Muscle layer of duodenum (tissue), 2 donors: ENCODE measurements around the gene HTR1D.
A peak's percentile ranks its signal among the peaks of the same experiment; 100 is the strongest.

Experiments
- H3K27ac ChIP-seq: one replicate; pipeline ENCODE4 v1.7.0; 2013; ENCODE audit warnings: mild to moderate bottlenecking, low read length
- H3K27me3 ChIP-seq: one replicate; pipeline ENCODE4 v1.7.0; 2013; ENCODE audit warnings: low read depth, mild to moderate bottlenecking, control low read depth, low read length
- H3K36me3 ChIP-seq, 2 donors: one replicate each; pipeline ENCODE4 v1.7.0; 2013; ENCODE audit warnings: low read length in 2 of 2, control low read depth in 1 of 2, mild to moderate bottlenecking in 1 of 2; ENCODE audit not compliant: insufficient read depth in 2 of 2, control insufficient read depth in 1 of 2
- H3K4me1 ChIP-seq, 2 donors: one replicate each; pipeline ENCODE4 v1.7.0; 2013; ENCODE audit warnings: low read length in 2 of 2, mild to moderate bottlenecking in 2 of 2, control low read depth in 1 of 2, moderate library complexity in 1 of 2; ENCODE audit not compliant: insufficient read depth in 2 of 2, control insufficient read depth in 1 of 2
- H3K4me3 ChIP-seq, 2 donors: one replicate each; pipeline ENCODE4 v1.7.0; 2013; ENCODE audit warnings: low read length in 2 of 2, low read depth in 1 of 2, mild to moderate bottlenecking in 1 of 2
- H3K9me3 ChIP-seq, 2 donors: one replicate each; pipeline ENCODE4 v1.7.0; 2013; ENCODE audit warnings: low read length in 2 of 2, control low read depth in 1 of 2, mild to moderate bottlenecking in 1 of 2; ENCODE audit not compliant: control insufficient read depth in 1 of 2
- donor health status: healthy.

Gene HTR1D

GRCh38 chr1:23167353-23168078 lies 49.8 kb downstream of the HTR1D start:
- H3K27ac ChIP-seq: peak overlapping the region; percentile 87
- peak overlapping the region; percentile 69 to 89 for H3K4me3 ChIP-seq
- no peaks in the 10 kb centered on the region for H3K9me3 ChIP-seq
- H3K27me3 ChIP-seq: no peaks in the 10 kb centered on the region
- H3K36me3 ChIP-seq: no peaks in the 10 kb centered on the region
- H3K4me1 ChIP-seq: peaks cover 17 to 25% of the 10 kb centered on the region in 2 donors

- Histone ChIP-seq H3K36me3 (no peaks in the 10 kb centered on the region), H3K4me1 (peaks cover 17 to 25% of the 10 kb centered on the region in 2 donors), H3K27me3 (no peaks in the 10 kb centered on the region), H3K27ac (peak overlapping the region; percentile 87), H3K4me3 (peak overlapping the region; percentile 69 to 89), H3K9me3 (no peaks in the 10 kb centered on the region)
Observed at GRCh38 chr1:23166854-23167253, 50.4 kb downstream of the HTR1D start.

- H3K4me3 ChIP-seq: no peak overlapping the region
- no peaks in the 10 kb centered on the region for H3K9me3 ChIP-seq
- H3K36me3 ChIP-seq: no peaks in the 10 kb centered on the region
- no peaks in the 10 kb centered on the region for H3K27me3 ChIP-seq
- H3K4me1 ChIP-seq: peaks cover 13 to 25% of the 10 kb centered on the region in 2 donors
- no peak overlapping the region for H3K27ac ChIP-seq
Observed at GRCh38 chr1:23163395-23163794, 53.9 kb downstream of the HTR1D start.

DNA sequence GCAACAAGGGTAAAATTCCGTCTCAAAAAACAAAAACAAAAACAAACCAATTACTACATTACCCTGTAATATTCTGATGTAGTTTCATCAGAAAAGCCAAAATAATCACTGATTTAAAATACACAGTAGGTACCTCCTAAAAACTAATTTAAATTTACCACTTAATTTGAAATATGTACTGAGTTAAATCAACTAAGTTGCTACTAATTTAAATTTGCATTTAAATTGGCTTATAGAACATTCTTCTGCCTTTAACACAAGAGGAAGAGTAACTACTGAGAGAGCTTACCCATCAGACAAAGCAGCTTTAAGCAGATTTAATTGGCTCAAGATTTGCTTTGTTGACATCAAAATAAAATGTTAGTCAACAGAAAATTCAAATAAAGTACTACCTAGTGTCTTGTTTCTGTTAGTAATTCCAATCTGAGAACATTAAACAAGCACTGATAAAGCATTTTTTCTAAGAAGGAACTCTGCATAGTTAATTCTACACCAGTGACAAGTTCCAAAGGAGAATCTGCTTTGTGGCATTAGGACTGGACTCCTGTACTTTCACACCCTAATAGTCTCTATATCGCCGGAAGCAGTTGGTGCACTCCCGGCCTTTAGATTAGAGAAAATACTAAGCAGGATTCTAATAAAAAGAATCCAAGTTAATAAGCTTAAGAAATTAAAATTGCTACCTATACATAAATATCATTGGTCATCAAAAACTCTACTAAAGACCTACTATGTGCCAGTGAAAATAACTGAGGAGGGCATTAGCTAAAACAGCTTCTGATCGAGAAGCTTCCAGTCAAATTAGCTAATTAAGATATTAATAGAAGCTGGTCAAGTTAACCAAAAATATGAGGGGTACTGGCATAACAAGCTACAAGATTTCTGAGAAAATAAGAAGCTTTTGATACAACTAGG lies 57.1 kb downstream of the HTR1D start:
- Histone ChIP-seq H3K4me1 (peaks cover 13 to 15% of the 10 kb centered on the region in 2 donors), H3K27me3 (no peaks in the 10 kb centered on the region), H3K4me3 (no peak overlapping the region), H3K9me3 (no peaks in the 10 kb centered on the region), H3K27ac (no peak overlapping the region), H3K36me3 (no peaks in the 10 kb centered on the region)

DNA sequence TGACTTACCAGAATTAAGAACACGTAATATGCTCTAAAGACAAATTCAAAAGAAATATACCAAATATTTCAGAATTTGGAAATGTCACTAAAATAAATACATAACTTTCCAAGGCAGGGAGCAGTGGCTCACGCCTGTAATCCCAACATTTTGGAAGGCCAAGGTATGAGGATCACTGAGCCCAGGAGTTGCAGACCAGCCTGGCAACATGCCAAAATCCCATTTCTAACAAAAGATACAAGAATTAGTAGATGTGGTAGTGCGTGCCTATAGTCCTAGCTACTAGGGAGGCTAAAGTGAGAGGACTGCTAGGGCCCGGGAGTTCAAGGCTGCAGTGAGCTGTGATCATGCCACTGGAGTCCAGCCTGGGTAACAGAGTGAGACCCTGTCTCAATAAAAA lies 60.4 kb downstream of the HTR1D start:
- H3K27ac ChIP-seq: no peak overlapping the region
- H3K9me3 ChIP-seq: no peaks in the 10 kb centered on the region
- H3K4me3 ChIP-seq: no peak overlapping the region
- H3K36me3 ChIP-seq: no peaks in the 10 kb centered on the region
- peaks cover 5 to 8% of the 10 kb centered on the region in 2 donors for H3K4me1 ChIP-seq
- no peaks in the 10 kb centered on the region for H3K27me3 ChIP-seq

DNA sequence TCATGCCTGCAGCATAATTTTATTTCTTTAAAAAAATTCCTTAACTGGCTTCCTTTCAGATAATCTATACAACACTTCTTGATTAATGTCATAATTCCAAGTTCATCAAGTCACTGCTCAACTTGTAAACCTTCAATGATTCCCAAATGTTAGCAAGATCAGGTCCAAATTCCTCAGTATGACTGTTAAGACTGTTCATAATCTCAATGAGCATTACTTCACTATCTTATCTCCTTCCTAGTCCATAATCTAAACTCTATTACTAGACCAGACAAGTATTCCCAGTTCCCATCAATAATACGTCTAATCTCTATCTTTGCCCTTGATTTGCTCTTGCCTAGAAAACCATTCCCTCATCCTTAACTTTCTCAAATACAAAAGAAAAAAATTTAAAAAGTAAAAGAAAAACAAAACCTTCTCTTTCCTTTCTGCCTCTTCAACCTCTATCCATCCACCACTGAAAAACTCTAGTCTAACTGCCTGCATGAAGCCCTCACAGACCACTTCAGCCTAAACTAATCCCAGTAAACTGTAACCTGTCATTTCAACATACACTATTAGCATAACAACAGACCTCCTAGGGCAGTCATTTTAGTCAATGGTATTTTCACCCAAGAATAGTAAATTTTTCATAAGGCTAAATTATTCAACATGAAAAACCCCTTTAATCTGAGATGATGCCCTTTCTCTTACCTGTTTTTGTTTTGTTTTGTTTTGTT lies 64.2 kb downstream of the HTR1D start:
- Histone ChIP-seq H3K27me3 (no peaks in the 10 kb centered on the region), H3K4me1 (peaks cover 4 to 12% of the 10 kb centered on the region in 2 donors), H3K36me3 (no peaks in the 10 kb centered on the region)

GRCh38 chr1:23150742-23151141 lies 66.6 kb downstream of the HTR1D start:
- no peaks in the 10 kb centered on the region for H3K27me3 ChIP-seq
- H3K4me3 ChIP-seq: no peak overlapping the region
- H3K9me3 ChIP-seq: no peaks in the 10 kb centered on the region
- no peaks in the 10 kb centered on the region for H3K36me3 ChIP-seq
- peaks cover 9 to 18% of the 10 kb centered on the region in 2 donors for H3K4me1 ChIP-seq
- H3K27ac ChIP-seq: no peak overlapping the region

More for the DNA sequence above, 64.2 kb downstream of the HTR1D start:
- Histone ChIP-seq H3K4me3 (no peak overlapping the region), H3K9me3 (no peaks in the 10 kb centered on the region), H3K27ac (no peak overlapping the region)

GRCh38 chr1:23150125-23150524 lies 67.2 kb downstream of the HTR1D start:
- H3K4me3 ChIP-seq: no peak overlapping the region
- no peaks in the 10 kb centered on the region for H3K27me3 ChIP-seq
- H3K27ac ChIP-seq: no peak overlapping the region
- H3K36me3 ChIP-seq: no peaks in the 10 kb centered on the region
- H3K4me1 ChIP-seq: peaks cover 9 to 18% of the 10 kb centered on the region in 2 donors
- H3K9me3 ChIP-seq: no peaks in the 10 kb centered on the region

DNA sequence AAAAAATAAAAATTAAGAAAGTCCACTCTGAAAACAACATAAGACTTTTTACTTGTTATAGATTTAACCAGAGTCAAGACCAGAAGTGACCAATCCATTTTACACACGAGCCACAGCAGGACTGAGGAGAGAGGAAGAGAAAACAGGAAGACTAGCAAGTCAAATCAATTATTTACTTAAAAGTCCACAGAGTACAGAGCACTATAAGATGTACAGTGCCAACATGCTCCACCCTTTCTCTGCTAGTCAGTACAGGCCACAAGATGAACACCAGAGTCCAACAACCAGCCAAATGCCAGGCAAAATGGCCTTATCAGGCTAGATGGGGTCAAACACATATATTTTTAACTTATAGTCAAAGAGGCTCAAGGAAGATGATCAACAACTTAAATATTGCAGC lies 68.2 kb downstream of the HTR1D start:
- Histone ChIP-seq H3K4me1 (peaks cover 9 to 18% of the 10 kb centered on the region in 2 donors), H3K27me3 (no peaks in the 10 kb centered on the region), H3K36me3 (no peaks in the 10 kb centered on the region), H3K4me3 (no peak overlapping the region), H3K9me3 (no peaks in the 10 kb centered on the region), H3K27ac (no peak overlapping the region)

DNA sequence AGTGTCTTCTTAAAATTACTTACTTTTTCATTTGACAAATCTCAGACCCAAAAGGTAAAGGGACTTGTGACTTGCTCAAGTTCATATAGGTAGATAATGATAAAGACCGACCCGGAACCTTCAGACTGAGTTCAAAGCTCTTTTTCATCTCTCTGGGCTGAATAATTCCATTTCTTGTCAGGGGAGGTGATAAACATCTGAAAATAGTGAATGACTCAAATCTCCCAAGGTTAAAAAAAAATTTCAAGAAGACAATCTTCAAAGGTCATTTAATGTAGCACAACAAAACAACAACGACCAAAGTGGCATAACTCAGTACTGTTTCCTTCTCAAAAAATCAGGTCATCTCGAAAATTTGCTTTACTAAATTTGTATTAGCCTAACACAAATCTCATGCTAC lies 69.2 kb downstream of the HTR1D start:
- Histone ChIP-seq H3K9me3 (no peaks in the 10 kb centered on the region), H3K27me3 (no peaks in the 10 kb centered on the region), H3K36me3 (no peaks in the 10 kb centered on the region), H3K27ac (peak overlapping the region; percentile 32), H3K4me1 (peaks cover 9 to 18% of the 10 kb centered on the region in 2 donors), H3K4me3 (no peak overlapping the region)
